Lower leg skin (tissue), 4 donors: Measurements from ENCODE around the gene NVL. TPM values are rescaled to one million over a fixed set of nuclear protein-coding genes. Genes with fewer than 3 reads are reported as not detected.

Experiments
- DNase-seq, 2 donors: peaks; one replicate each; pipeline ENCODE4 v3.0.0-alpha.2; 2019; ENCODE audit warnings: low spot score in 2 of 2
- H3K4me3 ChIP-seq: fragments of 200-600 bp; sonication (generic); 2 replicates; pipeline ENCODE4 v1.5.1; 2017; ENCODE audit warnings: mild to moderate bottlenecking, low read depth; ENCODE audit not compliant: poor library complexity, severe bottlenecking
- CTCF ChIP-seq, 3 donors: fragments of 450-650 bp; IDR thresholded peaks; one replicate each; pipeline ENCODE4 v1.5.1; 2016; ENCODE audit warnings: antibody characterized with exemption in 3 of 3, mild to moderate bottlenecking in 3 of 3, moderate library complexity in 2 of 3
- POLR2A ChIP-seq, 2 donors: fragments of 450-650 bp; IDR thresholded peaks; one replicate each; pipeline ENCODE4 v1.6.1; 2016 to 2017; ENCODE audit warnings: antibody characterized with exemption in 2 of 2, mild to moderate bottlenecking in 1 of 2, moderate library complexity in 1 of 2
- WGBS, 2 donors: methylation state at CpG; one replicate each; pipeline ENCODE4 v1.1.5; 2018; 5-methylcytosine and 5-hydroxymethylcytosine counted together
- intact Hi-C: fragments of 100-400 bp; cut with DNase I; formaldehyde crosslinking; loops from one replicate; pipeline ENCODE4 v1.15.0; 2023; ENCODE audit warnings: low total_unique reads
- total RNA-seq, 4 donors: library from RNA; depleted of rRNA; stranded (reverse); fragments of >200 nt; gene quantifications; one replicate each; pipeline ENCODE4 v1.1.0, GENCODE V29; 2016

NVL gene
- total RNA-seq, 4 donors from 2014 or later: 24.4 to 43.1 (median 32.1) TPM

GRCh38 chr1:224262373-224263054 lies 67.5 kb downstream of the NVL start:
- intact Hi-C loops: no loop called here
- DNase-seq: no peak
- TF ChIP-seq CTCF (IDR thresholded peaks at IDR 0.05) (no peak), POLR2A (IDR thresholded peaks at IDR 0.05) (no peak)
- WGBS, 2 donors: 81 to 87% methylated on average over 2 of the region's 2 CpGs
- H3K4me3 ChIP-seq: no peak overlapping the region

- intact Hi-C loops: no loop called here
- DNase-seq: no peak
- WGBS, 2 donors: 91 to 93% methylated on average over 5 of the region's 5 CpGs
Observed at GRCh38 chr1:224259986-224260385, 70.0 kb downstream of the NVL start.

GRCh38 chr1:224258351-224258750 lies 71.6 kb downstream of the NVL start:
- H3K4me3 ChIP-seq: no peak overlapping the region
- WGBS, 2 donors: 90 to 98% methylated on average over 1 of the region's 1 CpG
- no peak for DNase-seq
- no peak for TF ChIP-seq CTCF (IDR thresholded peaks at IDR 0.05)
- no peak for TF ChIP-seq POLR2A (IDR thresholded peaks at IDR 0.05)
- intact Hi-C loops: no loop called here

More at GRCh38 chr1:224259986-224260385, 70.0 kb downstream of the NVL start:
- H3K4me3 ChIP-seq: no peak overlapping the region
- TF ChIP-seq POLR2A (IDR thresholded peaks at IDR 0.05) (no peak), CTCF (IDR thresholded peaks at IDR 0.05) (no peak)

- TF ChIP-seq CTCF (IDR thresholded peaks at IDR 0.05) (no peak), POLR2A (IDR thresholded peaks at IDR 0.05) (no peak)
- intact Hi-C loops: no loop called here
- no peak for DNase-seq
- H3K4me3 ChIP-seq: no peak overlapping the region
- 33 to 62% methylated on average over 3 of the region's 3 CpGs for WGBS, 2 donors
Observed at GRCh38 chr1:224256640-224257039, 73.3 kb downstream of the NVL start.

GRCh38 chr1:224253721-224254120 lies 76.3 kb downstream of the NVL start:
- 82 to 93% methylated on average over 1 of the region's 1 CpG for WGBS, 2 donors
- intact Hi-C loops: no loop called here
- no peak overlapping the region for H3K4me3 ChIP-seq
- no peak for DNase-seq
- TF ChIP-seq CTCF (IDR thresholded peaks at IDR 0.05) (no peak), POLR2A (IDR thresholded peaks at IDR 0.05) (no peak)

GRCh38 chr1:224252479-224252878 lies 77.5 kb downstream of the NVL start:
- intact Hi-C loops: no loop called here
- TF ChIP-seq CTCF (IDR thresholded peaks at IDR 0.05) (no peak), POLR2A (IDR thresholded peaks at IDR 0.05) (no peak)
- H3K4me3 ChIP-seq: no peak overlapping the region
- no peak for DNase-seq
